ENCODE data around the gene TRPM4. TPM values are rescaled to one million over a fixed set of nuclear protein-coding genes. Genes with fewer than 3 reads are reported as not detected.
"Not testable (repeated sequence)": the region's sequence is repeated elsewhere in the genome, so short reads cannot be mapped to it uniquely, and the experiment has no call there.

Gene TRPM4
- total RNA-seq, 2 donors from 2014 or later: not detected

- H3K27me3 Mint-ChIP-seq: no peaks in the 10 kb centered on the region
- H3K4me1 Mint-ChIP-seq (ENCODE audit: low read depth in 2 of 2): peaks cover 0 to 3% of the 10 kb centered on the region in 2 donors
These were observed 42.8 kb downstream of the TRPM4 start for GRCh38 chr19:49200238-49200862.

GRCh38 chr19:49201042-49201441 is 43.5 kb downstream of the TRPM4 start:
- ATAC-seq (no peak), DNase-seq (ENCODE audit: low spot score) (no peak)
- no peaks in the 10 kb centered on the region for H3K36me3 Mint-ChIP-seq
- no peaks in the 10 kb centered on the region for H3K9me3 Mint-ChIP-seq
- H3K27ac Mint-ChIP-seq: no peak overlapping the region
- no peaks in the 10 kb centered on the region for H3K27me3 Mint-ChIP-seq
- no peak overlapping the region for H3K4me3 Mint-ChIP-seq
- H3K4me1 Mint-ChIP-seq (ENCODE audit: low read depth in 2 of 2): peaks cover 0 to 3% of the 10 kb centered on the region in 2 donors

More at GRCh38 chr19:49200238-49200862, 42.8 kb downstream of the TRPM4 start:
- ATAC-seq (peak in 1 of 2 donors; percentile 72), DNase-seq (ENCODE audit: low spot score) (no peak)
- Mint-ChIP-seq H3K27ac (no peak overlapping the region), H3K36me3 (no peaks in the 10 kb centered on the region), H3K9me3 (no peaks in the 10 kb centered on the region), H3K4me3 (no peak overlapping the region)

GRCh38 chr19:49205114-49205513 is 47.5 kb downstream of the TRPM4 start:
- ATAC-seq: no peak
- no peaks in the 10 kb centered on the region for H3K27me3 Mint-ChIP-seq
- no peak overlapping the region for H3K27ac Mint-ChIP-seq
- DNase-seq (ENCODE audit: low spot score): no peak
- H3K9me3 Mint-ChIP-seq: no peaks in the 10 kb centered on the region
- H3K4me3 Mint-ChIP-seq: no peak overlapping the region
- peaks cover 0 to 6% of the 10 kb centered on the region in 2 donors for H3K4me1 Mint-ChIP-seq (ENCODE audit: low read depth in 2 of 2)
- no peaks in the 10 kb centered on the region for H3K36me3 Mint-ChIP-seq

GRCh38 chr19:49209502-49209901 is 51.9 kb downstream of the TRPM4 start:
- H3K4me3 Mint-ChIP-seq; H3K27ac Mint-ChIP-seq; H3K4me1 Mint-ChIP-seq (ENCODE audit: low read depth in 2 of 2); H3K9me3 Mint-ChIP-seq; H3K27me3 Mint-ChIP-seq; H3K36me3 Mint-ChIP-seq; DNase-seq (ENCODE audit: low spot score); ATAC-seq: not testable (repeated sequence)

- Mint-ChIP-seq H3K4me3 (no peak overlapping the region), H3K4me1 (ENCODE audit: low read depth in 2 of 2) (peaks cover 0 to 3% of the 10 kb centered on the region in 2 donors), H3K9me3 (no peaks in the 10 kb centered on the region), H3K27ac (no peak overlapping the region), H3K27me3 (no peaks in the 10 kb centered on the region), H3K36me3 (no peaks in the 10 kb centered on the region)
- no peak for DNase-seq (ENCODE audit: low spot score)
- peak; percentile 58 to 80 for ATAC-seq
These were observed 52.7 kb downstream of the TRPM4 start for GRCh38 chr19:49210108-49210900.

- no peaks in the 10 kb centered on the region for H3K36me3 Mint-ChIP-seq
- H3K27ac Mint-ChIP-seq: no peak overlapping the region
- H3K9me3 Mint-ChIP-seq: no peaks in the 10 kb centered on the region
- H3K4me3 Mint-ChIP-seq: no peak overlapping the region
- ATAC-seq (no peak), DNase-seq (ENCODE audit: low spot score) (no peak)
- H3K4me1 Mint-ChIP-seq (ENCODE audit: low read depth in 2 of 2): peaks cover 0 to 3% of the 10 kb centered on the region in 2 donors
- H3K27me3 Mint-ChIP-seq: no peaks in the 10 kb centered on the region
These were observed 53.4 kb downstream of the TRPM4 start for GRCh38 chr19:49210901-49211451.

GRCh38 chr19:49212016-49212701 is 54.6 kb downstream of the TRPM4 start:
- H3K4me3 Mint-ChIP-seq: no peak overlapping the region
- H3K27me3 Mint-ChIP-seq: no peaks in the 10 kb centered on the region
- peaks cover 0 to 3% of the 10 kb centered on the region in 2 donors for H3K4me1 Mint-ChIP-seq (ENCODE audit: low read depth in 2 of 2)
- ATAC-seq: no peak
- DNase-seq (ENCODE audit: low spot score): no peak
- no peaks in the 10 kb centered on the region for H3K9me3 Mint-ChIP-seq
- H3K27ac Mint-ChIP-seq: no peak overlapping the region
- H3K36me3 Mint-ChIP-seq: no peaks in the 10 kb centered on the region

GRCh38 chr19:49213791-49214190 is 56.2 kb downstream of the TRPM4 start:
- ATAC-seq (no peak), DNase-seq (ENCODE audit: low spot score) (no peak)
- Mint-ChIP-seq H3K9me3 (no peaks in the 10 kb centered on the region), H3K27ac (no peak overlapping the region), H3K27me3 (peaks cover 0 to 2% of the 10 kb centered on the region in 2 donors), H3K4me1 (ENCODE audit: low read depth in 2 of 2) (no peaks in the 10 kb centered on the region), H3K4me3 (no peak overlapping the region), H3K36me3 (no peaks in the 10 kb centered on the region)

GRCh38 chr19:49214701-49215100 is 57.1 kb downstream of the TRPM4 start:
- no peak overlapping the region for H3K27ac Mint-ChIP-seq
- DNase-seq (ENCODE audit: low spot score) (no peak), ATAC-seq (no peak)
- no peak overlapping the region for H3K4me3 Mint-ChIP-seq
- no peaks in the 10 kb centered on the region for H3K4me1 Mint-ChIP-seq (ENCODE audit: low read depth in 2 of 2)
- H3K27me3 Mint-ChIP-seq: peaks cover 0 to 2% of the 10 kb centered on the region in 2 donors
- no peaks in the 10 kb centered on the region for H3K36me3 Mint-ChIP-seq
- no peaks in the 10 kb centered on the region for H3K9me3 Mint-ChIP-seq

GRCh38 chr19:49216071-49216470 is 58.5 kb downstream of the TRPM4 start:
- Mint-ChIP-seq H3K27ac (no peak overlapping the region), H3K27me3 (peaks cover 0 to 2% of the 10 kb centered on the region in 2 donors), H3K9me3 (no peaks in the 10 kb centered on the region), H3K4me3 (no peak overlapping the region), H3K4me1 (ENCODE audit: low read depth in 2 of 2) (no peaks in the 10 kb centered on the region), H3K36me3 (no peaks in the 10 kb centered on the region)
- ATAC-seq (no peak), DNase-seq (ENCODE audit: low spot score) (no peak)

- Mint-ChIP-seq H3K27ac (no peak overlapping the region), H3K4me1 (ENCODE audit: low read depth in 2 of 2) (no peaks in the 10 kb centered on the region), H3K9me3 (no peaks in the 10 kb centered on the region), H3K4me3 (no peak overlapping the region), H3K36me3 (no peaks in the 10 kb centered on the region), H3K27me3 (peaks cover 0 to 3% of the 10 kb centered on the region in 2 donors)
- DNase-seq (ENCODE audit: low spot score): no peak
- no peak for ATAC-seq
These were observed 59.8 kb downstream of the TRPM4 start for GRCh38 chr19:49217382-49217781.

- no peak overlapping the region for H3K27ac Mint-ChIP-seq
- no peaks in the 10 kb centered on the region for H3K9me3 Mint-ChIP-seq
- no peak overlapping the region for H3K4me3 Mint-ChIP-seq
- DNase-seq (ENCODE audit: low spot score) (no peak), ATAC-seq (no peak)
- peaks cover 5 to 6% of the 10 kb centered on the region in 2 donors for H3K4me1 Mint-ChIP-seq (ENCODE audit: low read depth in 2 of 2)
- H3K27me3 Mint-ChIP-seq: peaks cover 0 to 10% of the 10 kb centered on the region in 2 donors
- H3K36me3 Mint-ChIP-seq: no peaks in the 10 kb centered on the region
These were observed 64.4 kb downstream of the TRPM4 start for GRCh38 chr19:49222011-49222410.

GRCh38 chr19:49222528-49222927 is 64.9 kb downstream of the TRPM4 start:
- DNase-seq (ENCODE audit: low spot score) (no peak), ATAC-seq (no peak)
- H3K27me3 Mint-ChIP-seq: peaks cover 0 to 9% of the 10 kb centered on the region in 2 donors
- H3K36me3 Mint-ChIP-seq: no peaks in the 10 kb centered on the region
- H3K4me3 Mint-ChIP-seq: no peak overlapping the region
- H3K4me1 Mint-ChIP-seq (ENCODE audit: low read depth in 2 of 2): peaks cover 5 to 6% of the 10 kb centered on the region in 2 donors
- H3K9me3 Mint-ChIP-seq: no peaks in the 10 kb centered on the region
- H3K27ac Mint-ChIP-seq: no peak overlapping the region

GRCh38 chr19:49223472-49223871 is 65.9 kb downstream of the TRPM4 start:
- ATAC-seq (no peak), DNase-seq (ENCODE audit: low spot score) (no peak)
- Mint-ChIP-seq H3K9me3 (no peaks in the 10 kb centered on the region), H3K27ac (no peak overlapping the region), H3K4me3 (no peak overlapping the region), H3K27me3 (peaks cover 0 to 7% of the 10 kb centered on the region in 2 donors), H3K36me3 (no peaks in the 10 kb centered on the region), H3K4me1 (ENCODE audit: low read depth in 2 of 2) (peaks cover 5 to 6% of the 10 kb centered on the region in 2 donors)

Data from natural killer cell treated with Interleukin-12 subunit alpha and Interleukin-12 subunit beta and Interleukin-15 and Interleukin-18, amount 100 ng/mL, for 72 hours (primary cell).